Naive B cell (primary cell): Measurements from ENCODE around the gene PTPN4. TPM values are rescaled to one million over a fixed set of nuclear protein-coding genes. Genes with fewer than 3 reads are reported as not detected.
"Not testable (repeated sequence)": the region's sequence is repeated elsewhere in the genome, so short reads cannot be mapped to it uniquely, and the experiment has no call there.

Source experiments
- ATAC-seq, 2 donors: fragments of 150-1000 bp; cut with Tn5 transposase; 2 replicates each; pipeline ENCODE4 v1.10.0; 2021; ENCODE audit warnings: low read depth in 2 of 2, mild to moderate bottlenecking in 2 of 2, moderate library complexity in 2 of 2
- DNase-seq: peaks from one replicate; pipeline ENCODE4 v3.0.0; 2022
- H3K27ac Mint-ChIP-seq, 6 donors: one replicate each; pipeline ENCODE4 v1.8.0; 2020 to 2022; ENCODE audit warnings: mild to moderate bottlenecking in 6 of 6, mixed read lengths in 6 of 6, moderate library complexity in 5 of 6, inconsistent platforms in 2 of 6
- H3K27me3 Mint-ChIP-seq, 3 donors: one replicate each; pipeline ENCODE4 v1.8.0; 2021 to 2022; ENCODE audit warnings: mixed read lengths in 3 of 3, mild to moderate bottlenecking in 1 of 3
- H3K36me3 Mint-ChIP-seq, 2 donors: one replicate each; pipeline ENCODE4 v1.8.0; 2020 to 2022; ENCODE audit warnings: mixed read lengths in 2 of 2, inconsistent platforms in 1 of 2, mild to moderate bottlenecking in 1 of 2
- H3K4me1 Mint-ChIP-seq, 3 donors: one replicate each; pipeline ENCODE4 v1.8.0; 2020 to 2022; ENCODE audit warnings: mixed read lengths in 3 of 3, inconsistent platforms in 1 of 3, mild to moderate bottlenecking in 1 of 3, moderate library complexity in 1 of 3
- H3K4me3 Mint-ChIP-seq, 8 donors: one replicate each; pipeline ENCODE4 v1.8.0; 2020 to 2022; ENCODE audit warnings: mild to moderate bottlenecking in 8 of 8, mixed read lengths in 8 of 8, moderate library complexity in 8 of 8, inconsistent platforms in 2 of 8
- H3K9me3 Mint-ChIP-seq, 7 donors: one replicate each; pipeline ENCODE4 v1.8.0; 2020 to 2022; ENCODE audit warnings: mixed read lengths in 7 of 7, mild to moderate bottlenecking in 5 of 7, inconsistent platforms in 2 of 7, moderate library complexity in 1 of 7
- polyA plus RNA-seq, 6 donors: library from polyadenylated mRNA; unstranded; fragments of 300-500 nt; fragmentation: Illumina TruSeq; gene quantifications; one replicate each; pipeline ENCODE4 v1.2.3, GENCODE V29; 2021; ENCODE audit warnings: low read depth in 6 of 6

PTPN4 gene
- polyA plus RNA-seq, 6 donors from 2014 or later, result 6.6 to 30.3 (median 25.5) TPM

DNA sequence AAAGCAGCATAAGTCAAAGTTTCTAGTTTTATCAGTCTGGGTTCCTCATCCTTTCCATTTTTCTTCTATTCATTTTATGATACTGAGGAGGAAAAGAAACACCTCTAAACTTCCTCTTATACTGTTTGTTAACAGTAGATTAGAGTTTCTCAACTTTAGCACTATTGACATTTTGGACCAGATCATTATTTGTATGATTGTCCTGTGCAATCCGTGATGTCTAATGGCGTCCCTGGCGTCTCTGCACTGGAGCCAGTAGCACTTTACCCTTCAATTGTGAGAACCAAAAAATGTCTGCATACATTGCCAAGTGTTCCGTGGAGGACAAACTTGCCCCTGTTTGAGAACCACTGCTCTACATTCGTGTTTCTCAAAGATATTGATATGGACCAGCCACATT, 25.2 kb downstream of the PTPN4 start:
- no peak overlapping the region for H3K27ac Mint-ChIP-seq
- DNase-seq, result no peak

DNA sequence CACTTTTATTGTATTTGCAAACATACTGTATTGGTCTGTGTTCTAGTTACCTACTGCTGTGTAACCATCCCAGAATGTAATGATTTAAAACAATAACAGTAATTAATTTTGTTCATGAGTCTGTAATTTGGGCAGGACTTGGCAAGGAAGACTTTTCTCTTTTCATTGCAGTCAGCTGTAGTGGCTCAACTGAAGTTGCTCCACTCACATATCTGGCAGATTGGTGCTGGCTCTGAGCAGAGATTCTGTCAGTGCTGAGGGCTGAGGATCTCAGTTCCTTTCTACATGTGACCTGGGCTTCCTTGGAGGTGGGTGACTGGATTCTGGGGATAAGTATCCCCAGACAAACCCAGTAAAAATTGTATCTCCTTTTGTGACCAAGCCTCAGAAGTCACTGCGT, 26.6 kb downstream of the PTPN4 start:
- Mint-ChIP-seq H3K27ac (peak overlapping the region in 1 of 6 donors; percentile 7), H3K27me3 (no peaks in the 10 kb centered on the region), H3K4me1 (peaks cover 19 to 28% (median 24%) of the 10 kb centered on the region in 3 donors), H3K4me3 (no peak overlapping the region), H3K36me3 (peaks cover 16 to 17% of the 10 kb centered on the region in 2 donors), H3K9me3 (peaks cover 0 to 22% (median 18%) of the 10 kb centered on the region in 7 donors)
- DNase-seq, result no peak
- no peak for ATAC-seq

More for the DNA sequence above, 25.2 kb downstream of the PTPN4 start:
- Mint-ChIP-seq H3K36me3 (peaks cover 6 to 8% of the 10 kb centered on the region in 2 donors), H3K27me3 (no peaks in the 10 kb centered on the region), H3K4me1 (peaks cover 26 to 36% (median 27%) of the 10 kb centered on the region in 3 donors), H3K9me3 (peaks cover 0 to 9% (median 6%) of the 10 kb centered on the region in 7 donors), H3K4me3 (no peak overlapping the region)
- no peak for ATAC-seq

DNA sequence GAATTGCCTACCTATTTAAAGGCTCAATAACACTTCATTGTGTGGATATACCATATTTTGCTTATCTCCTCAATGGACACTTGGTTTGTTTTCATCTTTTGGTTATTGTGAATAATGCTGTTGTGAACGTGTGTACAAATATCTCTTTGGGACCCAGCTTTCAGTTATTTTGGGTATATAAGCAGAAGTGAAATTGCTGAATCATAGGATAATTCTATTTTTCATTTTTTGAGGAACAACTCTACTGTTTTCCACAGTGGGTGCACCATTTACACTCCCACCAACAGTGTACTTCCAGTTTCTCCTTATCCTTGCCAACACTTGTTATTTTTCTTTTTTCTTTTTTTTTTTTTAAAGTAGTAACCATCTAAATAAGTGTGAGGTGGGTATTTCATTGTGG, 29.0 kb downstream of the PTPN4 start:
- DNase-seq, result no peak
- no peak overlapping the region for H3K4me3 Mint-ChIP-seq
- no peak for ATAC-seq
- peaks cover 19 to 23% (median 22%) of the 10 kb centered on the region in 3 donors for H3K4me1 Mint-ChIP-seq
- no peak overlapping the region for H3K27ac Mint-ChIP-seq
- H3K27me3 Mint-ChIP-seq, result no peaks in the 10 kb centered on the region
- peaks cover 35 to 38% of the 10 kb centered on the region in 2 donors for H3K36me3 Mint-ChIP-seq
- H3K9me3 Mint-ChIP-seq, result peaks cover 0 to 46% (median 37%) of the 10 kb centered on the region in 7 donors

DNA sequence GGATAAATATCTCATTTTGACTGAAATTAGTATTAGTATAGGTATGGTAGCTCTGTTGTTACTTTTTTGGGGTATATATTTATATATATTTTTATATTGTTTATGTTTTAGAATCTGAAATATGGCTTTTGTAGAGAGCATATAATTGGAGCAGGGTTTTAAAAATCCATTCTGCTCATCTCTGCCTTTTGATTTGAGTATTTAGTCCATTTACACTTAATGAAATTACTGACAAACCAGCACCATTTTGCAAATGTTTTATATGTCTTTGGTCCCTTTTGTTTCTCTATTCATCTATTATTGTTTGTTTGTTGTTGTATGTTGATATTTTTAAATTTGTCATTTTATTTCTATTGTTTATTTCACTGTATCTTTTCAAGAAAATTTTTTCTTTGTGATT, 30.7 kb downstream of the PTPN4 start:
- Mint-ChIP-seq H3K27me3 (no peaks in the 10 kb centered on the region), H3K36me3 (peaks cover 35 to 38% of the 10 kb centered on the region in 2 donors), H3K9me3 (peaks cover 0 to 52% (median 40%) of the 10 kb centered on the region in 7 donors), H3K4me3 (peak overlapping the region in 1 of 8 donors; percentile 7), H3K27ac (no peak overlapping the region), H3K4me1 (peaks cover 16 to 19% (median 18%) of the 10 kb centered on the region in 3 donors)
- ATAC-seq, result no peak
- no peak for DNase-seq

DNA sequence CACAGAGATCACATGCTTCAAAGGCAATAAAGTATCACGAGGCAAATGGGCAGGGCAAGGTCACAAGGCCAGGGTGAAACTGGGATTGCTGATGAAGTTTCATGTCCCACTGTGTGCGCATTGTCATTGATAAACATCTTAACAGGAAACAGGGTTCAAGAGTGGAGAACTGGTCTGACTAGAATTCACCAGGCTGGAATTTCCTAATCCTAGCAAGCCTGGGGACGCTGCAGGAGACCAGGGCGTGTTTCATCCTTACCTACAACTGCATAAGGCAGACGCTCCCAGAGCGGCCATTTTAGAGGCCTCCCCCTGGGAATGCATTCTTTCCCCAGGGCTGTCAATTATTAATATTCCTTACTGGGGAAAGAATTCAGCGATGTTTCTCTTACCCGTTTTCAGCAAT, 33.2 kb downstream of the PTPN4 start:
- H3K27me3 Mint-ChIP-seq, result no peaks in the 10 kb centered on the region
- H3K4me3 Mint-ChIP-seq, result no peak overlapping the region
- DNase-seq (no peak), ATAC-seq (no peak)
- H3K36me3 Mint-ChIP-seq, result peaks cover 35 to 38% of the 10 kb centered on the region in 2 donors
- H3K4me1 Mint-ChIP-seq, result peaks cover 3 to 13% (median 6%) of the 10 kb centered on the region in 3 donors
- no peak overlapping the region for H3K27ac Mint-ChIP-seq
- peaks cover 0 to 52% (median 40%) of the 10 kb centered on the region in 7 donors for H3K9me3 Mint-ChIP-seq

DNA sequence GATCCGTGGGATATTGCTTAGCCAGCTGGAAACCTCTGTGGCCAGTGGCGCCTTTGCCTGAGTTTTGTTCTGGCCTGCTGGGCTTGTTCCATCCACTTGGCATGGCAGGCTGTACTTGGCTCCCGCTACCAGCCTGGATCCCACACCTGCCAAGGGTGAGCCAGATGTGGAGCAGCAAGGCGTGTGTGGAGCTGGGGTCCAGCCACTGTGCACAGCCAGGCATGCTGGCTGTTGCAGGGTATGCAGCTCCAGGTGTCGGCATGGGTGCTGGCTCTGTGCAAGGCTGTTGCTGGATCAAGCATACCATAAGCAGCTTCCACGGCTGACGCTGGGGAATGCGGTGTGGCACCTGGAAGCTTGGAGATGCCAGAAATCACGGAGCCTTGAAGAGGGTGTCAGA, 34.5 kb downstream of the PTPN4 start:
- H3K36me3 Mint-ChIP-seq, result peaks cover 31 to 32% of the 10 kb centered on the region in 2 donors

DNA sequence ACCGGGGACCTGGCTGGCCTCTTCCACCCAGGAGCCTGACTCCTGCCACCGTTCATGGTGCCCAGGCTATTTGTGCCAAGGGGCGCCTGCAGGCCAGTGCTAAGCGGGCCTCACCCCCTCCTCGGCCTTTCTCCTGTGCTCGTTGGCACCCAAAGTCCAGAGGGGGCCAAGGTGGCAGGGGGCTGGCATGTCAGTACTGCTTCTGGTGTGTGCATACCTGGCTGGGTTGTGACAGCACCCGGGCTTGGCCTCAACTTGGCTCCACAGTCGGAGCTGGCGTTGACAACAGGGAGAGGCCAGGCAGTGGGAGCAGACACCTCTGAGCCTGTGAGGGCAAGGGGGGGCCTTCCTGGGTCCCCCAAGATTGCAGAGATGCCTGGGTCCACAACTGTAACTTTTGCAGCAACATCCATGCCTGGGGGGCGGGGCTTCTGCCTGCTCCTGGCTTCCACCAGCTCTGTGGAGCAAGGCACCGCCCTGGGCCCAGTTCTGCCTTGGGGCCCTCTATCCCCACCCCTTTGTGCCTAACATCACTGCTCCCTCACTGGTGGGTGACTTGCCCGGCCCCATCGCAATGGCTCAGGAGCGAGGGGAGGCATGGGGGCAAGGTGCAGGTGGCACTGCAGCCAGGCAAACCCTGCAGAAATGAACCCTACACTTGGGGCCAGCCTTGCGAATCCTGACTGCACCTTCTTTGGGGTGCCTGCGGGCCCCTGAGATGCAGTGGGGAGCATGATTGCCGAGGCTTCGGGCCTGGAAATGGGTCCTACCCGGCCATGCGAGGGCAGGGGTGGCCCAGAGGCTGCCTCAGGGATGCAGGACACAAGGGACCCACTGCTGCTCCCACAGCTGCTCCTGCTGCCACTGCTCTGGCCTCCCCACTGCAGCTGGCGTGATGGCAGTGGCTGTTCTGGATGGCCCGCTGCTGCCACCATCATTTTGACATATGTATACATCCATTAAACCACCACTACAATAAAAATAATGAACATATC, 35.9 kb downstream of the PTPN4 start:
- DNase-seq (no peak), ATAC-seq (no peak)
- no peaks in the 10 kb centered on the region for H3K27me3 Mint-ChIP-seq
- peaks cover 0 to 38% (median 28%) of the 10 kb centered on the region in 7 donors for H3K9me3 Mint-ChIP-seq
- H3K4me3 Mint-ChIP-seq, result no peak overlapping the region
- peaks cover 23 to 24% of the 10 kb centered on the region in 2 donors for H3K36me3 Mint-ChIP-seq
- H3K4me1 Mint-ChIP-seq, result peaks cover 5 to 18% (median 6%) of the 10 kb centered on the region in 3 donors
- H3K27ac Mint-ChIP-seq, result no peak overlapping the region

More for the DNA sequence above, 34.5 kb downstream of the PTPN4 start:
- H3K4me3 Mint-ChIP-seq, result no peak overlapping the region
- DNase-seq (no peak), ATAC-seq (no peak)
- peaks cover 0 to 48% (median 37%) of the 10 kb centered on the region in 7 donors for H3K9me3 Mint-ChIP-seq
- peaks cover 0 to 6% (median 6%) of the 10 kb centered on the region in 3 donors for H3K4me1 Mint-ChIP-seq
- no peaks in the 10 kb centered on the region for H3K27me3 Mint-ChIP-seq
- H3K27ac Mint-ChIP-seq, result no peak overlapping the region

DNA sequence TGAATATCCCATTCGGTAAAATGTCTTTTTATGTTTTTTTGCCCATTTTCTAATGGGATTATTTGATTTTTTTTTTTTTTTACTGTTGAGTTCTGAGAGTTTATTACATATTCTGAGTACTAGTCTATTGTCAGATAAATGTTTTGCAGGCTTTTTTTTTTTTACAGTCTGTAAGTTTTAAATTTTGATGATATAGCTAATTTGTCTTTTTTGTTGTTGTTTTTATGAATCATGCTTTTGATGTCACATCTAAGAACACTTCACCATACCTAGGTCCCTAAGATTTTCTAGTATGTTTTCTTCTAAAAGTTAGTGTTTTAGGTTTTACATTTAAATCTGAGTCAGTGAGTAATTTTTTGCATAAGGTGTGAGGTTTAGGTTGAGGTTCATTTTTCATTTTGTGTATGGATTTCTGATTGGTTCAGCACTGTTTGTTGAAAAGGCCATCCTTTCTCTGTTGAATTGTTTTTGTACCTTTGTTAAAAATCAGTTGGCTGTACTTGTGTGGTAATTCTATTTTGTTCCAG, 40.7 kb downstream of the PTPN4 start:
- Mint-ChIP-seq H3K27ac (peak overlapping the region in 2 of 6 donors; percentile 25 to 38), H3K4me3 (no peak overlapping the region), H3K27me3 (no peaks in the 10 kb centered on the region), H3K4me1 (peaks cover 28 to 39% (median 29%) of the 10 kb centered on the region in 3 donors), H3K36me3 (peaks cover 0 to 9% of the 10 kb centered on the region in 2 donors), H3K9me3 (peaks cover 0 to 13% (median 6%) of the 10 kb centered on the region in 7 donors)
- DNase-seq (no peak), ATAC-seq (no peak)

DNA sequence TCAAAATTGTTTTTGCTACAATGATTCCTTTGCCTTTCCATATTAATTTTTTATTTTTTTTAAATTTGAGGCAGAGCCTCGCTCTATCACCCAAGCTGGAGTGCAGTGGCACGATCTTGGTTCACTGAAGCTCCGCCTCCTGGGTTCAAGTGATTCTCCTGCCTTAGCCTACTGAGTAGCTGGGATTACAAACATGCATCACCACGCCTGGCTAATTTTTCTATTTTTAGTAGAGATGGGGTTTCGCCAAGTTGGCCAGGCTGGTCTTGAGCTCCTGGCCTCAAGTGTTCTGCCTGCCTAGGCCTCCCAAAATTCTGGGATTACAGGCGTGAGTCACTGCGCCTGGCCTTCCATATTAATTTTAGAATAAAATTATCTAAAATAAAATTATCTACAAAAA, 41.3 kb downstream of the PTPN4 start:
- peaks cover 27 to 43% (median 28%) of the 10 kb centered on the region in 3 donors for H3K4me1 Mint-ChIP-seq
- H3K4me3 Mint-ChIP-seq, result no peak overlapping the region
- peaks cover 0 to 15% (median 6%) of the 10 kb centered on the region in 7 donors for H3K9me3 Mint-ChIP-seq
- H3K27ac Mint-ChIP-seq, result no peak overlapping the region
- no peak for DNase-seq
- ATAC-seq, result no peak
- H3K36me3 Mint-ChIP-seq, result peaks cover 0 to 9% of the 10 kb centered on the region in 2 donors
- no peaks in the 10 kb centered on the region for H3K27me3 Mint-ChIP-seq

DNA sequence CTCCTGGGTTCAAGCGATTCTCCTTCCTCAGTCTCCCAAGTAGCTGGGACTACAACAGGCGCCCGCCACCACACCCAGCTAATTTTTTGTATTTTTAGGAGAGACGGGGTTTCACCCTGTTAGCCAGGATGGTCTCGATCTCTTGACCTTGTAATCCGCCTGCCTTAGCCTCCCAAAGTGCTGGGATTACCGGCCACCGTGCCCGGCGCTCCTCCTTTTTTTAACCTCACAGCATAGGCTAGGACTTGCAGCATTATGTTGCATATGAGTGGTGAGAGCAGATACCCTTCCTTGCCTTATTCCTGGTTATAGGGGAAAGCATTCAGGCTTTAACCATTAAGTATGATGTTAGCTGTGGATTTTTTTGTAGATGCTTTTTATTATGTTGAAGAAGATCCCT, 42.3 kb downstream of the PTPN4 start:
- Mint-ChIP-seq H3K9me3 (peaks cover 0 to 15% (median 6%) of the 10 kb centered on the region in 7 donors), H3K4me1 (peaks cover 28 to 51% (median 30%) of the 10 kb centered on the region in 3 donors), H3K27ac (peak overlapping the region in 2 of 6 donors; percentile 47 to 53)
- not testable (repeated sequence) for H3K27me3 Mint-ChIP-seq, ATAC-seq, H3K36me3 Mint-ChIP-seq, H3K4me3 Mint-ChIP-seq, DNase-seq

DNA sequence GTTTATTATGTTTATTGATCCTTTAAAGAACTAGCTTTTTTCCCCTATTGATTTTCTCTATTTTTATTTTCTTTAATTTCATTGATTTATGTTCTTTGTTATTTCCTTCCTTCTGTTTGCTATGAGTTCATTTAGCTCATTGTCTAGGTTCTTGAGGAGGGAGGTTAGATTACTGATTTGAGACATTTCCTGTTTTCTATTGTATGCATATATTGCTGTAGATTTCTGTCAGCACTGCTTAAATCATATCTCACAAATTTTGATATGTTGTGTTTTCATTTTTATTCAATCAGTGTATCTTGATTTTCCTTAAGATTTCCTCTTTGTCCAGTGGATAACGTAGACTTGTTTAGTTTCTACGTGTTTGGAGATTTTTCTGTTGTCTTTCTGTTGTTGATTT, 43.4 kb downstream of the PTPN4 start:
- DNase-seq (no peak), ATAC-seq (no peak)
- peaks cover 0 to 9% of the 10 kb centered on the region in 2 donors for H3K36me3 Mint-ChIP-seq
- H3K27me3 Mint-ChIP-seq, result no peaks in the 10 kb centered on the region
- H3K9me3 Mint-ChIP-seq, result peaks cover 0 to 15% (median 6%) of the 10 kb centered on the region in 7 donors
- H3K27ac Mint-ChIP-seq, result no peak overlapping the region
- peaks cover 36 to 57% (median 39%) of the 10 kb centered on the region in 3 donors for H3K4me1 Mint-ChIP-seq
- no peak overlapping the region for H3K4me3 Mint-ChIP-seq

DNA sequence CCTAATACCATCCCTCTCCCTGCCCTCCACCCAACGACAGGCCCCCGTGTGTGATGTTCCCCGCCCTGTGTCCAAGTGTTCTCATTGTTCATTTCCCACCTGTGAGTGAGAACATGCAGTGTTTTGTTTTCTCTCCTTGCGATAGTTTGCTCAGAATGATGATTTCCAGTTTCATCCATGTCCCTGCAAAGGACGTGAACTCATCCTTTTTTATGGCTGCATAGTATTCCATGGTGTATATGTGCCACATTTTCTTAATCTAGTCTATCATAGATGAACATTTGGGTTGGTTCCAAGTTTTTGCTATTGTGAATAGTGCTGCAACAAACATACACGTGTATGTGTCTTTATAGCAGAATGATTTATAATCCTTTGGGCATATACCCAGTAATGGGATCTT, 44.7 kb downstream of the PTPN4 start:
- not testable (repeated sequence) for H3K27ac Mint-ChIP-seq, H3K36me3 Mint-ChIP-seq, DNase-seq, H3K27me3 Mint-ChIP-seq, H3K4me3 Mint-ChIP-seq, ATAC-seq
- peaks cover 36 to 57% (median 40%) of the 10 kb centered on the region in 3 donors for H3K4me1 Mint-ChIP-seq
- H3K9me3 Mint-ChIP-seq, result peaks cover 0 to 15% (median 6%) of the 10 kb centered on the region in 7 donors

DNA sequence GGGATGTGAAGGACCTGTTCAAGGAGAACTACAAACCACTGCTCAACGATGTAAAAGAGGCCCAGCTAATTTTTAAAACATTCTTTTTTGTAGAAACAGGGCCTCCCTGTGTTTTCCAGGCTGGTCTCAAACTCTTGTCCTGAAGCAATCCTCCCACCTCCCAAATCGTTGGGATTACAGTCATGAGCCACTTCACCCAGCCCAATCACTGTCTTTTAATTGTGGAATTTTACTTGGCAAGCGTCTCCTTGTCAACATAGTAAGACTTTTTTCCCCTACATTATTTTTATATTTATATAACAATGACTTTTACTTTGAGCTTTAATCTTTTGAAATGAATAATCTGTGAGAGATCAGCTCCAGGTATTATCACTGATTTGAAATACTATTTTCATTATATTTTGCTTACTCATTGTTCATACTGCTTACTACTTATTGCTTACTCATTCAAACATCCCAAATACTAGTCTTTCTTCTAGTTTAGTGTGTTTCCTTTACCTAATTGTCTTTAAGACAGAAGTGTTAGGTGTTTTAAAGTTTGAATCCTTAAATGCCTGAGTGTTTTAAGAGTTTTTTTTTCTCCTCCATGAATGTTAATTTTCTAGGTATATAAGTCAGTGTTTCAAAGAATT, 48.9 kb downstream of the PTPN4 start:
- Mint-ChIP-seq H3K9me3 (peaks cover 0 to 15% (median 6%) of the 10 kb centered on the region in 7 donors), H3K27me3 (no peaks in the 10 kb centered on the region), H3K36me3 (peaks cover 0 to 9% of the 10 kb centered on the region in 2 donors), H3K27ac (no peak overlapping the region), H3K4me3 (no peak overlapping the region), H3K4me1 (peaks cover 15 to 23% (median 23%) of the 10 kb centered on the region in 3 donors)
- DNase-seq (no peak), ATAC-seq (no peak)
